Tibial nerve (tissue), 4 donors: ENCODE results near the gene IRF5. TPM values are rescaled to one million over a fixed set of nuclear protein-coding genes. Genes with fewer than 3 reads are reported as not detected.

Experiments
- DNase-seq, 2 donors: peaks; one replicate each; pipeline ENCODE4 v3.0.0-alpha.2; 2019; ENCODE audit warnings: low spot score in 2 of 2
- H3K27ac ChIP-seq, 4 donors: fragments of 200-600 bp; sonication (generic) in 3 of 4; one replicate each; pipeline ENCODE4 v1.5.1; 2017 to 2019; ENCODE audit warnings: mild to moderate bottlenecking in 1 of 4
- H3K27me3 ChIP-seq, 2 donors: fragments of 200-600 bp; sonication (generic) in 1 of 2; one replicate each; pipeline versions ENCODE4 v1.5.1 to v1.6.0; 2017 to 2019
- H3K36me3 ChIP-seq, 3 donors: fragments of 200-600 bp; sonication (generic); one replicate each; pipeline ENCODE4 v1.5.1; 2018 to 2019
- H3K4me1 ChIP-seq, 4 donors: fragments of 200-600 bp; sonication (generic) in 3 of 4; one replicate each; pipeline ENCODE4 v1.5.1; 2017 to 2019
- H3K4me3 ChIP-seq, 4 donors: fragments of 200-600 bp; sonication (generic) in 3 of 4; one replicate each; pipeline ENCODE4 v1.5.1; 2017 to 2019; ENCODE audit warnings: mild to moderate bottlenecking in 1 of 4, moderate library complexity in 1 of 4
- H3K9me3 ChIP-seq, 4 donors: fragments of 200-600 bp; sonication (generic) in 3 of 4; one replicate each; pipeline ENCODE4 v1.5.1; 2017 to 2019
- CTCF ChIP-seq, 5 experiments: fragments of 200-600 bp in 3 of 5; fragments of 450-650 bp in 2 of 5; sonication (generic) in 3 of 5; IDR thresholded peaks; one replicate each; pipeline ENCODE4 v1.5.1; 2016 to 2019; ENCODE audit warnings: antibody characterized with exemption in 5 of 5, mild to moderate bottlenecking in 3 of 5, moderate library complexity in 2 of 5
- EP300 ChIP-seq, 2 donors: sonication (generic); formaldehyde crosslinking; IDR thresholded peaks; one replicate each; pipeline ENCODE4 v1.6.1; 2017; ENCODE audit warnings: antibody characterized with exemption in 2 of 2, mild to moderate bottlenecking in 1 of 2
- POLR2A ChIP-seq, 2 donors: fragments of 450-650 bp; IDR thresholded peaks; one replicate each; pipeline ENCODE4 v1.6.1; 2017; ENCODE audit warnings: antibody characterized with exemption in 2 of 2, mild to moderate bottlenecking in 2 of 2, moderate library complexity in 2 of 2
- WGBS, 2 donors: methylation state at CpG; one replicate each; pipeline ENCODE4 v1.1.5; 2018; 5-methylcytosine and 5-hydroxymethylcytosine counted together
- total RNA-seq, 4 donors: library from RNA; depleted of rRNA; stranded (reverse); fragments of >200 nt; gene quantifications; one replicate each; pipeline ENCODE4 v1.1.0, GENCODE V29; 2016

Gene IRF5
- total RNA-seq, 4 donors from 2014 or later = 7.8 to 28.8 (median 15.0) TPM

- no peaks in the 10 kb centered on the region for H3K9me3 ChIP-seq
- H3K27me3 ChIP-seq = peaks cover 0 to 13% of the 10 kb centered on the region in 2 donors
- WGBS, 2 donors = 80 to 86% methylated on average over 18 to 19 of the region's 19 CpGs
- no peak overlapping the region for H3K4me3 ChIP-seq
- DNase-seq = no peak
- TF ChIP-seq CTCF (IDR thresholded peaks at IDR 0.05) (no peak), EP300 (IDR thresholded peaks at IDR 0.05) (no peak), POLR2A (IDR thresholded peaks at IDR 0.05) (no peak)
- peaks cover 0 to 3% (median 0%) of the 10 kb centered on the region in 4 donors for H3K4me1 ChIP-seq
- no peaks in the 10 kb centered on the region for H3K36me3 ChIP-seq
- H3K27ac ChIP-seq = no peak overlapping the region
Measured at GRCh38 chr7:128931965-128932861, 5.5 kb upstream of the IRF5 start.

GRCh38 chr7:128932862-128933179 is 4.9 kb upstream of the IRF5 start:
- no peak for DNase-seq
- Histone ChIP-seq H3K36me3 (no peaks in the 10 kb centered on the region), H3K27me3 (peaks cover 0 to 17% of the 10 kb centered on the region in 2 donors), H3K27ac (no peak overlapping the region), H3K4me1 (peaks cover 0 to 5% (median 2%) of the 10 kb centered on the region in 4 donors), H3K9me3 (no peaks in the 10 kb centered on the region), H3K4me3 (no peak overlapping the region)
- TF ChIP-seq POLR2A (IDR thresholded peaks at IDR 0.05) (no peak), CTCF (IDR thresholded peaks at IDR 0.05) (no peak), EP300 (IDR thresholded peaks at IDR 0.05) (no peak)
- 60 to 71% methylated on average over 3 to 4 of the region's 4 CpGs for WGBS, 2 donors

GRCh38 chr7:128933180-128933891 is 4.4 kb upstream of the IRF5 start:
- DNase-seq = peak in 1 of 2 donors; percentile 39
- 50% methylated on average over 13 to 15 of the region's 15 CpGs for WGBS, 2 donors
- Histone ChIP-seq H3K9me3 (no peaks in the 10 kb centered on the region), H3K27me3 (peaks cover 0 to 19% of the 10 kb centered on the region in 2 donors), H3K36me3 (no peaks in the 10 kb centered on the region), H3K4me3 (no peak overlapping the region), H3K27ac (no peak overlapping the region), H3K4me1 (peaks cover 0 to 10% (median 4%) of the 10 kb centered on the region in 4 donors)
- no peak for TF ChIP-seq CTCF (IDR thresholded peaks at IDR 0.05)
- TF ChIP-seq EP300 (IDR thresholded peaks at IDR 0.05) = peak in 1 of 2 donors; percentile 64
- peak in 1 of 2 donors; percentile 18 for TF ChIP-seq POLR2A (IDR thresholded peaks at IDR 0.05)

GRCh38 chr7:128934361-128935341 is 3.1 kb upstream of the IRF5 start:
- H3K27ac ChIP-seq = peak overlapping the region in 3 of 4 donors; percentile 6 to 34 (median 29)
- TF ChIP-seq EP300 (IDR thresholded peaks at IDR 0.05) = no peak
- TF ChIP-seq CTCF (IDR thresholded peaks at IDR 0.05) = no peak
- TF ChIP-seq POLR2A (IDR thresholded peaks at IDR 0.05) = no peak
- H3K36me3 ChIP-seq = no peaks in the 10 kb centered on the region
- DNase-seq = no peak
- no peaks in the 10 kb centered on the region for H3K9me3 ChIP-seq
- H3K4me1 ChIP-seq = peaks cover 0 to 22% (median 10%) of the 10 kb centered on the region in 4 donors
- WGBS, 2 donors = 66 to 67% methylated on average over 14 of the region's 14 CpGs
- peaks cover 0 to 31% of the 10 kb centered on the region in 2 donors for H3K27me3 ChIP-seq
- no peak overlapping the region for H3K4me3 ChIP-seq
